ENCODE data around the gene GIMD1.

GIMD1 gene

DNA sequence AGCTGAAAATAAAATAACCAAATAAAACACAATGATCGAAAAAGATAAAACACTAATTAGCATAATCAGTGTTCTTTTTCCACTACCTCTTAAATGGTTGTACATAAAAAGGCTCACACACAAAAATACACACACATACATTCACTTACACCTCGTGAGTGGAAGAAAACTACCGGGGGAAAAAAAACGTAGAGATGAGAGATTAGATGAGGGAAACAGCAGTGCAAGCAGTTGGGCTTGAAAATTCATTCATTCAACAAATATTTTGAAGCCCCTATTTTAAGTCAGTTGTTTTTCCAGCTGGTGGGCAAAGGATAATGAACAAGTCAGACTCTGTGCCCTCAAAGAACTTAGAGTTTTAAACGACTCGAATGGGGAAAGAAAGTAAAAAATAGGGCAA is 53.6 kb downstream of the GIMD1 start:
- DNase-seq (ENCODE audit: low spot score) = no peak

DNA sequence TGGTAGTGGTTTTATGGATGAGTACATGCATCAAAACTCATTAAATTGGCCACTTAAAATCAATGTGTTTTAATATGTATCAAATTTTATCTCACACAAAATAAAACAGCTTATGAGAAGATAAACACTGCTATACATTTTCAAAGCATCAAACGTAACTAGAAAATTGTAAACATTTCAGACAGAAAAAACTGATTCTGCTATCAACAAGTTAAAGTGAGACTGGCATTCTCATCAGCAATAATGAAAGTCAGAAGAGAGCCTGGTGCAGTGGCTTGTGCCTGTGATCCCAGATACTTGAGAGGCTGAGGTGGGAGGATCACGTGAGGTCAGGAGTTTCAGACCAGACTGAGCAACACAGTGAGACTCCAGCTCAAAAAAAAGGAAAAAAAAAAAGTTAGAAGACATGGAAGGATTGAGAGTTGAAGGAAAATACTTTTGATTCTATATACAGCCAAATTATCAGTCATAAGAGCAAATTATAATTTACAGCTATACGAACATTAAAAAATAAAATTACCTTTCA is 55.5 kb downstream of the GIMD1 start:
- no peak for DNase-seq (ENCODE audit: low spot score)

DNA sequence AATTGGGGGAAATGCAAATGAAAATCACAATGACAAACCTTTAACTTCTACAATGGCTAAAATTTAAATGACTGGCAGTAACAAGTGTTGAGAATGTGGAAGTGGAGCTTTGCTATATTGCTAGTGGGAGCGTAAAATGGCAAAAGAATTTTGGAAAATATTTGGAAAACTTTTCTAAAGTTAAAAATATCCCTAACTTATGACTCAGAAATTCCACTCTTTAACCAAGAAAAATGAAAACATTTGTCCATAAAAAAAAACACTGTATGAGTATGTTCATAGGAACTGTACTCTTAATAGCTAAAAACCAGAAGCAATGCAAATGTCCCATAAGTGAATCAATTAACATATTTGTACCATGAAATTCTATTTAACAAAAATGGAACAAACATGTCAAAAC is 56.2 kb downstream of the GIMD1 start:
- DNase-seq (ENCODE audit: low spot score) = no peak
